Activated T-cell treated with anti-CD3 and anti-CD28 coated beads for 48 hours (primary cell): ENCODE data around the gene FCN1.

ENCODE experiments used
- DNase-seq: peaks from one replicate; pipeline ENCODE4 v3.0.0-alpha.2; 2020; ENCODE audit warnings: low read depth

The FCN1 gene

DNA sequence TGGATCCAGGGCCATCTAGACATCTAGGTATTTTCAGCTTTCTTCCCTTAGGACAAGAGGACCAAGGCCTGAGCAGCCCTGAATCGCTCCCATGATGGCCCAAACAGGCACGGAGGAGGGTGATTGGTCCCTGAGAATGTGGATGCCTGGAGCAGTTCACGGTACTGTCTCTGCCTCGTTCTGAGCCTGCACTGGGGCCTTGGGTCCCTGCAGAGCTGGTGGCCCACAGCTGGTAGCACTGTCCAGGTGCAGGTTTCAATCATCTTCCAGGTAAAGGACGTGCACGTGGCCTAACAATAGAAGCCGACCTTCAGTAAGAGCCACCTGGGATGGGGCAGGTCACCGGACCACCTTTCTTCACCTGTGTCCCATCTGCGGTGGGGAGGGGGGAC, 19.4 kb upstream of the FCN1 start:
- DNase-seq, result no peak

DNA sequence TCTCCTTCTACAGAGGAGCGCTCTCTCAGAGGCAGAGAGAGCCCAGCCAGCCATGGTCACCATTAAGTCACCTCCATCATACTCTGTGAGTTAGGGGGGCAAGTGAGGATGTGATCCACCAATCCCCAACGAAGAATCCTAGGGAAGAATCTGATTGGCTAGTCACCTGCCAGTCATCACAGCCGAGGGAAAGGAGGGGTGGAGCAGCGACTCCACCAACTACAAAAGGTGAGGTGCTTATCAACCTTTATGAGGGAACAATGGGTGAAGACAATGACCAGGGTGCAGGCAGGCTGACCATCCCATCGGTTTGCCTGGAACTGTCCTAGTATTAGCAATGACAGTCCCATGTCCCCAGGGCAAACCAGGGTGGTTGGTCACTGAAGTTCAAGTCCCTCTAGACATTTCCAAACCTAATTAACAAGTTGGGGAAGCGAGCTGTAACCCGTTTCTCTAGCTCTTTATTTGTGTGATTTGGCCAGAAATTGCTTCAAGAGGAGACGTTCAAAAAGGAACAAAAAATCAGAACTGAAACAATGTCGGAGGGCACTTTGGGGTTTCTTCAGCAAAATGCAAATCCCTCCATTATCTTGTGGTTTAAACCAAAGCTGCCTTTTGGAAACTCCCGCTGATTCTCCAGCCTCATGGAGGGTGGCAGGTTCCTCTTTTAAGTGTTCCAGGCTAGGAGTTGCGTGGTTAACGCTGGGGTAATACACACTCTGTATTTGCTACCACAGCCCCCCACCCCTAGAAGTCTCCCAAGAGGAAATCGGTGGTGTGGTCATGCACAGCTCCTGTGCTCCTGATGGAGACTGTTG, 18.8 kb upstream of the FCN1 start:
- DNase-seq, result no peak

DNA sequence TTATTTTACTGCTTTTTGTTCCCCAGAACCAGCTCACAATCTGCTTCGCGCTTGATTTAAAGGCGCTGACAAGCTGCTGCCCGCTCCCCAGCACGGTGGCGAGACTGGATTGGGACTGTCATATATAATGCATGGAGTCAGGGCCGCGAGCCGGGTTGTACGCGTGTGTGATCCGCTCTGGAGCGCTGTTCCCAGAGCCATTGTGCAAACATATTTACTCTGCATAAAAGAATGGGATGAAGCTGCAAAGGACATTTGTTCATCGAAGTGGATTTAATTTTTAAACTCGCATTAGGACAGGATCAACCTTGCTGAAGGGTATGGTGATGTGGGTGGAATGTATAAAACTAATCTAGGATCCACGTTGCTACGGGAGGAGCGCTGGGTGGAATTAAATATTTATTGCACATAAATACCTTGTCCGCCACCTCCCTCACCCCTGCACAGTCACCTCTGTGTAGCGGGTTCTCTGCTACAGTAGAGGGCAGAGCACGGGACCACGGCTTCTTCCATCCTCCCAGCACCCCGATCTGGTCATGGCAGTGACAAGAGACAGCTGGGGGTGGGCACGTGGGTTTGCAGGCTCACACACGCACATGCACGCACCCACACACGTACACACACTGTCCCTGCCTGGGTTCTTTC, 18.1 kb upstream of the FCN1 start:
- no peak for DNase-seq

DNA sequence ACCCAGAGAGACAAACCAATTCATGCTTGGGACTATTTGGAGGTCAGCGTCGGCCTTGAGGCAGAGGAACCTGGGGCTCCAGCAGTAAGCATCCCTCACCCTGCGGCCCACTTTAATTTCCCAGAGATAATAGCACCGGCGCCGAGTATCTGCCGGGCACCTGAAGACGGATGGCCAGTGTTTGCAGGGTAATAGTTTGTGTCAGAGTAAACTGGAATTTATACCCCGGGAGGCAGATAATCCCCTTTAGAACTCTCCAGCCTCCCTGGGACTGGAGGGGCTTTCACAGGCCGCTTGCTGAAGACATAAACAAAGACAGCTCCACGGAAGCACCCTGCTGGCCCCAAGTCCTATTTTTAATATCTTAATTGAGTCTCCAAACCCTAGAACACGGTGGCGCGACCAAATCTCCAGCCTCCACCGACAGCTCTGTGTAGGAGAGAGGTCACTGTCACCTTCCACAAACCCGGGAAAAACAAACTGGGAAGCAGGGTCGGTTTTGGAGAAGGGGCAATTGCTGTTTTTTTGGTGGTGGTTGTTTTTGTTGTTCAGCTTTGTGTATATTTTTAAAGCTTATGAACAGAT, 17.4 kb upstream of the FCN1 start:
- DNase-seq, result no peak

DNA sequence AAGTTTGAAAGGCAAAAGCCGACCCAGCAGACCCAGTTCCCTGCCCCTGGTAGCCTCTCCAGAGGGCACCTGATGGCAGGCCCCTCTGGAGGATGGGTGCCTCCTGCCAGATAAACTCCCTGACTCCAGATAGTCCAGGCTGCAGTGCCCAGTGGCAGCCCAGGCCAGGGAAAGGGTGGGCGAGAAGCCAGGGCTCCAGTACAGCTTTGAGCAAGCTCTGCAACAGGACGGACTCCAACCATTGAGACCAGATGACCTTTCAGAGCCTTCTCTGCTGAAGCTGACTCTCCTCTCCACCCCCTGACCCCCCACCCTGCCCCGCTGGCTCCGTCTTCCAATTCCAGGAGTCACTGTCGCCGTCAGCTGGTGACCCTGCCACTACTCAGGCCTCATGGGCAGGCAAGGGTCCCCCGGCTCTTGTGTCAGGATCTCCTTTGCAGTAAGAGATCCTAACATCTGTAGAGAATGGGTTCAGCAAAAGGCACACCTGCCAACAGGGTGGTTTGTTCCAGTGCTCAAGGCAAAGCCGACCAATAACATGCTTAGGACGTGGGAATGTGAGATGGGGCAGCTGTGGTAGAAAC, 15.5 kb upstream of the FCN1 start:
- DNase-seq, result no peak

DNA sequence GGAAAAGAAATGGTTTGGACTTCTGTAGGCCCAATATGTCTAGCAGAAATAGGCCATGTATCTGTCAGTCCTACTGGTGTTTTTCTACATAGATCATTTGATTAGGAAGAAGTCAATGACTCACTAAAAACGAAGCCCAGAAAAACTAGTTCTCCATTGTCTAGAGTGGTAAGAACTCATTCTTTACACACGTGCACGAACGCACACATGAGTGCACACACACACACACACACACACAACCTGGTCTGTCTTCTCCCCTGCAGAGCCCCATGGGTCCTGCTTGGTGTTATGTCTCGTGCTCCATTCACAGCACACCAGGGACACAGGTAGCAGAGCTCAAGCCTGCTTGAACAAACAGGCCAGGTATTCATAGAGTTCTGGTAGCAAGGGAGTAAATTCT, 14.9 kb upstream of the FCN1 start:
- DNase-seq, result no peak

DNA sequence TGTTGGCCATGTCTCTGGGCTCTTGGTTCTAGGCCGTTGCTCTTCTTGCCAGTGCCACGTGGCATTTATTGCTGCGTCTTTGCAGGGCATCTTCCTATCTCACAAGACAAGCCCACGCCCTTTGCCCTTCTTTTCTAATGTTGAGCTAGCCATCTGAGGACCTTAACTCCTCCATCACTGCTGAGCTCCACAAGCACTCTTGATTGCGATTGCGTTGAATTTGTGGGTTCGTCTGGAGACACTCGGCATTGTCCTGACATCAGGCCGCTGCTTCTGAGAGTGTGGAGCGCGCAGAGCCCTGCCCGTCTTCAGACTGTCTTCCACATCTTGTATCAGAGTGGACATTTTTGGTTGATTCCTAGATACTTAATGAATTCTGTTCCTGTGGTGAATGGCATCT, 14.5 kb upstream of the FCN1 start:
- DNase-seq, result no peak

DNA sequence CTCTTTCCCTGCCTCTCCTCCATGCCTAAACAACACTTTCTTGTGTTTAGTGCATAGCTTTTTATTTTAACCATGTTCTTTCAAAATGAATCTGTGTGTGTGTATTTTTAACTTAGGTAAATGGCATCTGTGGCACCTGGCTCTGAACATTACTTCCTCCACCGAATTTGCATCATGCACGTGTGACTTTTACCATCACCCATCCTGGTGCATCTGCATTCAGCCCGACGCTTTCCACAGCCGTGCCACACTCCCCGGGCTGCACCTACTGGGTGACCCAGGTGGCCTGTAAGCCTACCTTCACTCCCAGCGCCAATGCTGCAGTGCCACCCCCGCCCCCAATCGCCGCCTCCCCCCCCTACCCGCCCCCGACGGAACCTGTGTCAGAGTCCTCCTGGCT, 12.7 kb upstream of the FCN1 start:
- no peak for DNase-seq

DNA sequence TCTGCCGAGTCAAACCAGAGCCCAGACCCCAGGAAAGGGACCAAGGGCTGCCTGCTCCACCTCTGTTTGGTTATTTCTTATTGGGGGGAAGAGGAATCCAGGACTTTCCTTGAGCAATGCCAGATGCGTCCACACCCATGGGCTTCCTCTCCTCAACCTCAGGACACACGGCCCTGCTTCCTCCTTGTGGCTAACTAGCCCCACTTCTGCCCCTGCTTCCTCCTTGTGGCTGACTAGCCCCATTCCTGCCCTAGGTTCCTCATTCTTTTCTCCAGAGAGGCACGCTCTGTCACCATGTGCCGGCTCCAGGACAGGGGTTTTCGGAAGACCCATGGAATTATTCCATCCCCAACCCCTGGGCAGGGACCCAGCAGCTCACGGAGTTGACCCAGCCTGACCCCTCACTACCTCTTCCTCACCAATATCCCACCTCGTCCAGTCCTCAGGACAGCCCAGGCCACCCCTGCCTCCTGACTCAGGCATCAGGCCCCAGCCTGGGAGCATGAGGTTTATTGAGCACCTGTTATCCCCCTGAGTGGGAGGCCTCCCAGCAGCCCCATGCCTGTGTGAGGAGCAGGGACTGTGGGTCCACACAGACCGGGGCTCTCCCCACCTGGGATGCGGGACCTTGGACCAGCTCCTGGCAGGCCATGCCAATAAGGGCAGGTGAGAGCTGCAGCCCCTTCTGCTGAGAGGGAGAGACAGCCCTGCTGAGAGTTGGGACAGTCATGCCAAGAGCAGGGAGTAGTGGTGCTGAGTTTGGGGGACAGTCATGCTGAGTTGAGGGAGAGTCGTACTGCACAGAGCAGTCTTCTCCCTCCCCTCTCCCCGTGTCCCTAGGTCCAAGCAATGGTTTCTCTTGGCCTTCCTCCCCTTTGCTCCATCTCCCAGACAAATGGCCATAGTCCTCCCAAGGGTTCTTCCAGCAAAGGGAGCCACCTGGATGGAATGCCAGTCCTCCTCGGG, 11.8 kb upstream of the FCN1 start:
- no peak for DNase-seq

DNA sequence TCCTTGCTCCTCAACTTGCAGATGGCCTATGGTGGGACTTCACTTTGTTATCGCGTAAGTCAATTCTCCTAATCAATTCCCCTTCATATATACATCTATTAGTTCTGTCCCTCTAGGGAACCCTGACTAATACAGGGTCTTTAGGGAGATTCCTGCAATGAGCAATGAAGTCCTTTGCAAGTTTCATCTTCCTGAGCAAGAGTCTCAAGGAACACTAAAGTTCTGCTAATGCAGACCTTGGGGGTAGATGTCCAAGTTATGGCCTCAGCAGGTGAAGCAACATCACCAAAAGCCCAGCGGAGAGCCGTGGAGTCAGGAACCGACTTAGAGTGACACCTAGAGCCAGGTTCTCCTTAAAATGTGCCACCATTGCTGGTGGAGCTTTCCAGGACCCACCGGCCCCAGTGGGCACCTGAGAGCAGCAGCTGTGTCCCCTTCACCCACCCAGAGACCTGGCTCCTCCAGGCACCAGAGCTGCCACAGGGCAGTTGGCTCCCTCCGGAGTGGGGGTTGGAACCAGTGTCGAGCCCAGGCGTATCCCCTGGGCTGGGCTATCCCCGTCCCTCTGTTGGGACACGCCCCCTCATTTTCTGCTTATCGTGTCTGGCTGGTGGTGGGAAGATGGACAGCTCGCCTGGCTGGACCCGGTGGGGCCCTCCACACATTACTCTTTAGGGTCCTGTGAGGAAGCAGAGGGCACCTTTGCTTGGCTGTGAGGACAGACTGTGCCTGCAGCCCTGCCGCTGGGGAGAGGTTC, 10.9 kb upstream of the FCN1 start:
- no peak for DNase-seq

DNA sequence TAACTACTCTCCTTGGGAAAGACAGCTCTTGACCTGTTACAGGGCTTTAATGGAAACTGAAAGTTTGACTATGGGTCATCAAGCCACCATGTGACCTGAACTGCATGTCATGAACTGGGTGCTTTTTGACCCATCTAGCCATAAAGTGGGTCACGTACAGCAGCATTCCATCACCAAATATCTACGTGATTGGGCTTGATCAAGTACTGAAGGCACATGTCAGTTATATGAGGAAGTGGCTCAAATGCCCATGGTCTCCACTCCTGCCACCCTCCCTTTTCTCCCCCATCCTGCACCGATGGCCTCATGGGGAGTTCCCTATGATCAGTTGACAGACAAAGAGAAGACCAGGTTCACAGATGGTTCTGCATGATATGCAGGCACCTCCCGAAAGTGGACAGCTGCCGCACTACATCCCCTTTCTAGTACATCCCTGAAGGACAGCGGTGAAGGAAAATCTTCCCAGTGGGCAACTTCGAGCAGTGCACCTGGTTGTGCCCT, 7.3 kb upstream of the FCN1 start:
- DNase-seq, result no peak

DNA sequence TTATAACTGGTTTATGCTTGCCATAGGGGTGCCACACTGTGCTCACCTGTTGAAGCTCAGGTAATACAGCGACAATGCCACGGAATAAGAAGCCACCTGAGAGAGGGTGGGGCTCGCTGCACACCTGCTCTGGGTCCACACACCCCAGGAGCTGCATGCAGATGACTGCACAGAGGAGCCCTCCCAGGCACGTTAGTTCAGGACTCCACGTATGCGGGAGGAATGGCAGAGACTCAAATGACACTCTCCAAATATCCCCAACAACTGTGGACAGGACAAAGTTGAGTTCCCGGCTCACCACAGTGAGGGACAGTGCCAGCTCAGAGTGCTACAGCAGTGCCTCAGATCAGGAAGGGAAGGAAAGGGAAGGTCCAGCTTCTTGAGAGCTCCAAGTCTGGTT, 5.8 kb upstream of the FCN1 start:
- DNase-seq, result no peak

DNA sequence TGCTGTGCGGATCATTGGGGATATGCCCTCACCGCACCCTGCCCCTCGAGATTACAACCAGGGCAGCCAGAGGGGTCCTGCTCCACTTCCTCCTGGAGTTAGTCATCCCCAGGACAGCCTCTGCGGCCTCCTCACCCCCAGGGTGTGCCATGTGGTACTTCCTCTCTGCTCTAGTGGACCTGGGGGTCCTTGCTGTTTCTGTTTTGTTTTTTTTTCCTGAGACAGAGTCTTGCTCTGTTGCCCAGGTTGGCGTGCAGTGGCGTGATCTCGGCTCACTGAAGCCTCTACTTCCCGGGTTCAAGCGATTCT, 5.2 kb upstream of the FCN1 start:
- no peak for DNase-seq

DNA sequence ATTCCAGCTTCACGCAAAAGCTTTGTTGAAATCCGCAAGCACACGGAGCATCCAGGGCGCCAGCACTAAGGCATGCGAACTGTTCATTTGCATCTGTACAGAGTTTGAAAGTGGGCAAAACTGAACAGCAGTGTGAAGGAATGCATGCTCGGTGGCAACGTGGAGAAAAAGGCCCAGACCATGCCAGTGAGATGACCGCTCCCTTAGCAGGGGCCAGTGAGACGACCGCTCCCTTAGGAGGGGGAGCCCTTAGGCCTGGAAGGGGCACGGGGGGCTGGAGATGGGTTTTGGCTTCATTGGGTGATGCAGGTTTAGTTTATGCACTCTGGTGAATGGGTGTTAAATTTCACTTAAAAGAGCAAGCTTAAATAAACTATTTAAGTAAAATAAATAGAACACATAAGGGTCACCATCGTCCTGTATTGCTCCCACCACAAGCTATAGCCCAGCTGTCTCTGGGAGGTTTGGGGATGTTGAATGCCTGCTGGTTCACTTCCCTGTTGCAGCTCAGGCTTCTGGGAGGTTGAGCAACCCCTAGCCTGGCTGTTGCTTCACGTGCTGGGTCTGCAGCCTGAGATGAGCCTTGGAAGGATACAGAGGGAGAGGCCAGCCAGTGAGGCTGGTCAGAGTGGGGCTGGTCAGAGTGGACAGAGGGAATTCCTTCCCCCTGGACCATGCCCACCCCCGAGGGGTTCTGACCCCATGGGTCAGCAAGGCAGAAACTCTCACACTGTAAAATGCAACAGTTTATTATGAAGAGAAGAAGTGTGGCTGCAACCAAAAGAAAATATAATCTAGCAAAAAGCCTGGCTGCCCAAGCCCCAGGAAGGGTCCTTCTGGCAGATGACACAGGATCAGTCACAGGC, 4.6 kb upstream of the FCN1 start:
- no peak for DNase-seq

DNA sequence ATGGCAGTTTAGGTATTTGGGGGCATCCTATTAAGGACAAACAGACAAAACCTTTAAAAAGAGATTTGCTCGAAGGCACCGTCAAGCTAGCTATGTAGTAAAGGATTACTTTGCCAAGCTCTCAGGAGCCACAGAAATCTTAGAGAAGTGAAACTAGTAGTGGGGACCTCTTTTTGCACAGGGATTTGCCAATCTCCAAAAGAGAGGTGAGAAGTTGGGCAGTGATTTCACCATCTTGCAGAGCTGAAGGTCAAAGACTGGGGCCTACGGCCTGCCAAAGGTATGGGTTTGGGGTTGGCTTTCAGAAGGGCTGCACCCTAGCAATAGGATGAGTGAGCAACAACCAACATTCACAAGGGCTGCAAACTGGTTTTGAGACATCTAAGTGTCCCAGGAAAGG, 1.6 kb upstream of the FCN1 start:
- no peak for DNase-seq

DNA sequence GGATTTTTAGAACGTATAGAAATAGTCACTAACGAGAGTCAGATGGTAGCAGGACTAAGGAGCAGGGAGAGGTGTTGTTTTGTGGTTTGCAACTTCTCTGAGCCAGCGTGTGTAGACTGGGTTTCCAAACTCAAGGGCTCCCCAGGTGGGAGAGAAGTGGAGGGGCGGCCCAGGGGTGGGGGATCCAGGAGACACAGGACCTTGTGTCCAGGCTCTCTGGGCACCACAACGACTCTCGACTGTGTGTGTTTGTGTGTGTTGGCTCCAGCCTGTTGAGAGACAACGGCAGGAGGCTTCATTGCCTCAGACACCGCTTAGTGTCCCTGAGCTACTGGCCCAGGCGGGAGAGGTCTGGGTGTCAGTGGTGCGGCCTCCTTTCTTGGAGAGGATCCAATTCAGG, 934 bp upstream of the FCN1 start:
- DNase-seq, result no peak

DNA sequence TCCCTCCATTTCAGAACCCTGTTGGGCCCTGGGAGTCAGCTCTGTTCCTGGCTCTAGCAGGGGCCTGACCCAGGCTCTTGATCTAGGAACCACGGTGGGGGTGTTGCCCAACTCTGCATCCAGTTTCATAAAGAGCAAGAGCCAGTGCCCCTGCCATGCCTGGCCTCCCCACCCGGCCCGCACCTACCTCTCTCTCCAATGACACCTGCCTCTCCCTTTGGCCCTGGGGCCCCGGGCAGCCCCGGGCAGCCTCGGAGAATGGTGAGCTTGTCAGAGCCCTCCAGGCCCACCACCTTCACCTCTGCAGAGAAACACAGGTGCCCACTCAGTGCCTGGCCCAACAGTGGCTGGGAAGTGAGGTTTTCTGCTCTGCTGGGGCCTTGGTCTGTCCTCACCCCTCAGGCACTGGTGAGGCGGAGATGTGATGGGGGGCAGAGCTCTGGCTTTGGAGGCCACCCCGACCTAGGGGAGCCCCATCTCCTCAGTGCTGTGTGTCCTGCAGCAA, 1.5 kb downstream of the FCN1 start:
- DNase-seq, result no peak

DNA sequence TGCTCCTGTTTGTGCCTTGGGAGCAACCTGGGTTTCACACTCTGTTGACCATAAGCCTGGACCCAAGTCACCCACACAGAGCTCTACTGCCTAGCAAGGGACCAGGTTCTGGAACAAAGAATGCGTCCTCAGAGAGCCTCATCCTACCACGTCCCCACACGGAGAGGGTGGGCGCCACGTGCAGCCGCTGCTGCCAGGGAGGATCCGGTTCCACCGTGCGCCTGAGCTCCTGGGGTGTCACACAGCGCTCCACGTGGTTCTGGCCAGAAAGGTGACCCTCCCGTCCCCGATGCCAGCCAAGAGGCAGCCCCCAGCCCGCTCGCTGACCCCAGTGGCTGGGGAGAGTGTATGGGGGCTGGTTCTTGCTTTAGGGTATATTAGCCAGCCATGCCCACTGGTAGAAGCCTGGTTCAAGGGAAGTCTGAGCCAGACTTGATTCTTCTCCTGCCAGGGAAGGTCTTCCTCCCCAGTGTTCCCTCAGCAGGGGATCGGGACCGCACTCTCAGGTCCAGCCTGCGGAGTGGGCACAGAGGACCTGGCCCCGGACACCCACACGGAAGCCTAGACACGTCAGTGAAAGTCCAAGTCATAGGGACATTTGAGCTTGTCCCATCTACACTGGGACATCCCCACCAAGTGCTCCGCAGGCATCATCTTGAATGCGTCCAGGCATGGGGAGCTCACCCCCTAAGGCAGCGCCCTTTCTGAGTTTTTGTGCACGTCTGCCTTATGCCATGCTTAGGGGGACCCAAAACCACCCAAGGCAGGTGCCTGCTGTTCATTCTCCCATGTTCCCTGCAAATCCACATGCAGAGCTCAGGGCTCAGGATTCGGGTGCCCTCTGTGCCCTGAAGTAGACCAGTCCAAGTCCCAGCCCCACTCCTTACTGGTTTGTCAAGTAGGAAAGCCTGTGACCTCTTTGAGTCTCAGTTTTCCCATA, 2.4 kb downstream of the FCN1 start:
- DNase-seq, result no peak

DNA sequence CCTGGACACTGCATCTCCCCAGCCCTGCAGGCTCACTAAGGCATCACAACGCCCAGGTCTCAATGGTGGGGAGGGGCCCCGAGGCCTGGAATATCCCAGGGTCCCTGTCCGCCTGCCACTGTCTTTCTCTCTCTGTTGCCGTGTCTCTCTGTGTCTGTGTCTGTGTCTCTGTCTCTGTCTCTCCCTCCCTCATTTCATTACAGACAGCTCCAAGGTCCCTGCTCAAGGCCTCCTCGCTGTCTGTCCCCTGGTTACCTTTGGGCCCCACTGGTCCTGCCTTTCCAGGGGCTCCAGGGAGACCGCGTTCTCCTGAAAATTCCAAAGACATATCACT, 3.2 kb downstream of the FCN1 start:
- DNase-seq, result no peak
